ENCODE data around the gene MYRF. TPM values are rescaled to one million over a fixed set of nuclear protein-coding genes. Genes with fewer than 3 reads are reported as not detected.
A peak's percentile ranks its signal among the peaks of the same experiment; 100 is the strongest.

Gene MYRF
- total and polyA plus RNA-seq, 2 of the 13 experiments (the other 11 are each of a cell fraction or from before 2014, with no cell fraction given), result 10.2 to 25.9 TPM

GRCh38 chr11:61815790-61816735, 63.6 kb downstream of the MYRF start (continued):
- TF ChIP-seq ZNF142 (CRISPR knock-in tag; IDR thresholded peaks at IDR 0.05) (no peak), HNF4G (IDR thresholded peaks at IDR 0.05; ENCODE audit: borderline replicate concordance, low read depth, low read length) (no peak), HNF4G (CRISPR knock-in tag; IDR thresholded peaks at IDR 0.05; ENCODE audit: borderline replicate concordance, low read depth) (no peak), MAX (IDR thresholded peaks at IDR 0.05) (no peak), IKZF4 (CRISPR knock-in tag; IDR thresholded peaks at IDR 0.05; ENCODE audit: borderline replicate concordance, low read depth, not compliant biosample characterization) (no peak), ZBTB34 (CRISPR knock-in tag; IDR thresholded peaks at IDR 0.05) (no peak), KDM1A (CRISPR knock-in tag; IDR thresholded peaks at IDR 0.05) (no peak), STAG1 (CRISPR knock-in tag; IDR thresholded peaks at IDR 0.05) (no peak), TFDP2 (CRISPR knock-in tag; IDR thresholded peaks at IDR 0.05) (no peak), ZNF878 (CRISPR knock-in tag; IDR thresholded peaks at IDR 0.05) (no peak; the same call in 1 of the 2 replicates), ISL2 (CRISPR knock-in tag; IDR thresholded peaks at IDR 0.05) (no peak), GPBP1L1 (CRISPR knock-in tag; IDR thresholded peaks at IDR 0.05) (no peak), SMAD3 (CRISPR knock-in tag; IDR thresholded peaks at IDR 0.05) (no peak), ZFP36L2 (CRISPR knock-in tag; IDR thresholded peaks at IDR 0.05) (no peak), HNF4A (CRISPR knock-in tag; IDR thresholded peaks at IDR 0.05) (0 out of 2 replicates have a peak, but pooled peaks have one; percentile 5)

All from HepG2 (cell line).